ENCODE measurements around the gene SUN2.
A peak's percentile ranks its signal among the peaks of the same experiment; 100 is the strongest.

The SUN2 gene

DNA sequence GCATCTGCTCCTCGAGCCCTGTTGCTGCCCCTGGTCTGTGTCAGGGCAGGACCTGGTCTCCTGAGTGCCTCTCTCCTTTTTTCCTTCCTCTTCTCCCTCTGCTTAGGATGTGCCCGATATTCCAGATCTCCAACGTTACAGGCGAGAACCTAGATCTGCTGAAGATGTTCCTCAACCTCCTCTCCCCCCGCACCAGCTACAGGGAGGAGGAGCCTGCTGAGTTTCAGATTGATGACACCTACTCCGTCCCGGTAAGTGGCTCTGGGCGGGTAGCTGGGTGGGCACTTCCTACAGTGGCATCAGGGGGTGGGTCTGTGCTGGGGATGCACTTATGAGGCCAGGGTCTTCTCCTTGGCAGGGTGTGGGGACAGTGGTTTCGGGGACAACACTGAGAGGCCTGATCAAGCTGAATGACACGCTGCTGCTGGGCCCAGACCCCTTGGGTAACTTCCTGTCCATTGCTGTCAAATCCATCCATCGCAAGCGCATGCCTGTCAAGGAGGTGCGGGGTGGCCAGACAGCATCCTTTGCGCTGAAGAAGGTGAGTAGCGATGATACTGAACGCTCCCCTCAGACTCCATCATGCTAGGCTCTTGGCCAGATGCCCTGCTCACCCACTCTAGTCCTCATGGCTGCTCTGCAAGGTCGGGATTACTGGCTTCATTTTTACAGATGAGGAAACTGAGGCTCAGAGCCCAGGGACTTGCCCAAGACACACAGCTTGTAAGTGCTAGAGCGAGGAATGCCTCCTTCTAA, 29.7 kb downstream of the SUN2 start:
- POLR2A ChIA-PET = no interaction called here
- no peak for DNase-seq (ENCODE audit: extremely low spot score)
- TF ChIP-seq, protein P1, sequence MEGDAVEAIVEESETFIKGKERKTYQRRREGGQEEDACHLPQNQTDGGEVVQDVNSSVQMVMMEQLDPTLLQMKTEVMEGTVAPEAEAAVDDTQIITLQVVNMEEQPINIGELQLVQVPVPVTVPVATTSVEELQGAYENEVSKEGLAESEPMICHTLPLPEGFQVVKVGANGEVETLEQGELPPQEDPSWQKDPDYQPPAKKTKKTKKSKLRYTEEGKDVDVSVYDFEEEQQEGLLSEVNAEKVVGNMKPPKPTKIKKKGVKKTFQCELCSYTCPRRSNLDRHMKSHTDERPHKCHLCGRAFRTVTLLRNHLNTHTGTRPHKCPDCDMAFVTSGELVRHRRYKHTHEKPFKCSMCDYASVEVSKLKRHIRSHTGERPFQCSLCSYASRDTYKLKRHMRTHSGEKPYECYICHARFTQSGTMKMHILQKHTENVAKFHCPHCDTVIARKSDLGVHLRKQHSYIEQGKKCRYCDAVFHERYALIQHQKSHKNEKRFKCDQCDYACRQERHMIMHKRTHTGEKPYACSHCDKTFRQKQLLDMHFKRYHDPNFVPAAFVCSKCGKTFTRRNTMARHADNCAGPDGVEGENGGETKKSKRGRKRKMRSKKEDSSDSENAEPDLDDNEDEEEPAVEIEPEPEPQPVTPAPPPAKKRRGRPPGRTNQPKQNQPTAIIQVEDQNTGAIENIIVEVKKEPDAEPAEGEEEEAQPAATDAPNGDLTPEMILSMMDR (IDR thresholded peaks at IDR 0.05; ENCODE audit: control extremely low read depth, extremely low read depth, low read depth, missing control alignments) = no peak

DNA sequence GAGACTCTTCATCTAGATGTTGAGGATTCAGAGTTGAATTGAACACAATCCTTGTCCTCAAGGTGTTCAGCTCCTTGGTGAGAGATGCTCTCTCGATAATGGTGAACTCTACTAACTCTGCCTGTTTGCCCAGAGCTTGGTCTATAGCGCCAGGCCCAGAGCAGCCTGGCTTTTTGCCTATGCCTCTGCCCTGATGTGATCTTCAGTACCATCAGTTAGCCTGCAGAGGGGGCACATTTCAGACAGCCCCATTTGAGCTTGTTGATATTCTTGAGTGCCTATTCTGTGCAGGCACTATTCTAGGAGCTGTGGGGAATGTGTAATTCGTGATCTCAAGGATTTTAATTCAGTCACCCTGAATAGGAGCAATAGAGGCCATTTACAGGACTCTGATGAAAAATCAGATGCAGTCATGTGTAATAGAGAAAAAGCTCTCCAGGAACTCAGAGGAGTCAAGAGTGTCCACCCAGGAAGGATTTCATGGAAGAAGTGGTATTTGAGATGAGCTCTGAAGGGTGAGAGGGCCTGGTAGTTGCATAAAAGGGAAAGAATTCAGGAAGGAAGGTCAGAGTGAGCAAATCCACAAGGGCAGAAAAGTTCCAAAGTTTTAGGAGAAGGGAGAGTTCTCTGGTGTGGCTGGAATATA, 30.7 kb downstream of the SUN2 start:
- TF ChIP-seq, protein P1 (IDR thresholded peaks at IDR 0.05; ENCODE audit: control extremely low read depth, extremely low read depth, low read depth, missing control alignments) = peak; percentile 13
- POLR2A ChIA-PET = no interaction called here
- CTCF ChIA-PET = interaction anchor here (1.2 to 7.5 kb wide), 9 partner anchors 10 to 44 kb away, joined by 3 to 70 read pairs (median 8); no protein-coding TSS in a partner anchor
- no peak for DNase-seq (ENCODE audit: extremely low spot score)

More for the DNA sequence above, 29.7 kb downstream of the SUN2 start:
- CTCF ChIA-PET = interaction anchor here (1.2 to 7.5 kb wide), 5 partner anchors 9 to 36 kb away, joined by 3 to 70 read pairs (median 9); no protein-coding TSS in a partner anchor

DNA sequence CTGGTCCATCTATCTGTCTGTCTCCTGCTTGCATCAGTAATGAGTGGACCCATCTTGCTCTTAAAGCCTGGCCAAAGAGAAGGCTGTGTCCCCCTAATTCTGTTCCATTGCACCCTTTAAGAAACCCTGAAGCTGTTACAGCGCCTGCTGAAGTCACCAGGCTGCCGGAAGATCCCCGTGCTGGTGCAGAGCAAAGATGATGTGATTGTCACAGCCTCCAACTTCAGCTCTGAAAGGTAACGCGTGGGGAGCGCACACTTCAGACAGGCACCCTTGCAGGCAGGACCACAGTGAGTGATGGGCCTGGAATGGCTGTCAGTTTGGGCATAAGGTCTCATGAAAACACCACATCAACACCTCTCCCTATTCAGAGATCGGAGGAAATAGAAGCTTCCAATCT, 31.6 kb downstream of the SUN2 start:
- ChIA-PET CTCF (interaction anchor here (1.2 to 7.5 kb wide), 8 partner anchors 10 to 45 kb away, joined by 5 to 70 read pairs (median 8); no protein-coding TSS in a partner anchor), POLR2A (no interaction called here)
- no peak for DNase-seq (ENCODE audit: extremely low spot score)
- TF ChIP-seq, protein P1 (IDR thresholded peaks at IDR 0.05; ENCODE audit: control extremely low read depth, extremely low read depth, low read depth, missing control alignments) = no peak

- TF ChIP-seq, protein P1 (IDR thresholded peaks at IDR 0.05; ENCODE audit: control extremely low read depth, extremely low read depth, low read depth, missing control alignments) = no peak
- POLR2A ChIA-PET = no interaction called here
Observed at GRCh38 chr22:38721551-38721950, 34.2 kb downstream of the SUN2 start.

GRCh38 chr22:38720350-38720749, 35.4 kb downstream of the SUN2 start:
- POLR2A ChIA-PET = interaction anchor here (0.7 kb wide), 1 partner anchor 169 kb away, joined by 3 read pairs; no protein-coding TSS in a partner anchor
- TF ChIP-seq, protein P1 (IDR thresholded peaks at IDR 0.05; ENCODE audit: control extremely low read depth, extremely low read depth, low read depth, missing control alignments) = no peak
- CTCF ChIA-PET = interaction anchor here (7.5 kb wide), 1 partner anchor 14 kb away, joined by 70 read pairs; no protein-coding TSS in a partner anchor

More at GRCh38 chr22:38721551-38721950, 34.2 kb downstream of the SUN2 start:
- CTCF ChIA-PET = interaction anchor here (1.2 to 7.5 kb wide), 4 partner anchors 13 to 48 kb away, joined by 3 to 70 read pairs (median 4); no protein-coding TSS in a partner anchor
- no peak for DNase-seq (ENCODE audit: extremely low spot score)

GRCh38 chr22:38719196-38719595, 36.6 kb downstream of the SUN2 start:
- POLR2A ChIA-PET = no interaction called here
- TF ChIP-seq, protein P1 (IDR thresholded peaks at IDR 0.05; ENCODE audit: control extremely low read depth, extremely low read depth, low read depth, missing control alignments) = no peak
- CTCF ChIA-PET = interaction anchor here (1.4 to 1.7 kb wide), 2 partner anchors 12 to 47 kb away, joined by 3 read pairs; no protein-coding TSS in a partner anchor

More at GRCh38 chr22:38720350-38720749, 35.4 kb downstream of the SUN2 start:
- no peak for DNase-seq (ENCODE audit: extremely low spot score)

More at GRCh38 chr22:38719196-38719595, 36.6 kb downstream of the SUN2 start:
- no peak for DNase-seq (ENCODE audit: extremely low spot score)
